Stomach (tissue), 4 donors: ENCODE results near the gene PDIA4.

Experiments used
- POLR2A ChIP-seq, 4 donors: fragments of 450-650 bp; IDR thresholded peaks; one replicate each; pipeline ENCODE4 v1.6.1; 2016; ENCODE audit warnings: antibody characterized with exemption in 4 of 4, control low read depth in 2 of 4, mild to moderate bottlenecking in 1 of 4, moderate library complexity in 1 of 4
- TF ChIP-seq, protein P1 (sequence below), 7 experiments: fragments of 450-650 bp in 4 of 7; fragments of 200-600 bp in 3 of 7; sonication (generic) in 3 of 7; IDR thresholded peaks; one replicate each; pipeline ENCODE4 v1.5.1; 2016 to 2019; ENCODE audit warnings: antibody characterized with exemption in 7 of 7, control low read depth in 2 of 7, mild to moderate bottlenecking in 1 of 7

- TF ChIP-seq POLR2A (IDR thresholded peaks at IDR 0.05): no peak
- TF ChIP-seq, protein P1, sequence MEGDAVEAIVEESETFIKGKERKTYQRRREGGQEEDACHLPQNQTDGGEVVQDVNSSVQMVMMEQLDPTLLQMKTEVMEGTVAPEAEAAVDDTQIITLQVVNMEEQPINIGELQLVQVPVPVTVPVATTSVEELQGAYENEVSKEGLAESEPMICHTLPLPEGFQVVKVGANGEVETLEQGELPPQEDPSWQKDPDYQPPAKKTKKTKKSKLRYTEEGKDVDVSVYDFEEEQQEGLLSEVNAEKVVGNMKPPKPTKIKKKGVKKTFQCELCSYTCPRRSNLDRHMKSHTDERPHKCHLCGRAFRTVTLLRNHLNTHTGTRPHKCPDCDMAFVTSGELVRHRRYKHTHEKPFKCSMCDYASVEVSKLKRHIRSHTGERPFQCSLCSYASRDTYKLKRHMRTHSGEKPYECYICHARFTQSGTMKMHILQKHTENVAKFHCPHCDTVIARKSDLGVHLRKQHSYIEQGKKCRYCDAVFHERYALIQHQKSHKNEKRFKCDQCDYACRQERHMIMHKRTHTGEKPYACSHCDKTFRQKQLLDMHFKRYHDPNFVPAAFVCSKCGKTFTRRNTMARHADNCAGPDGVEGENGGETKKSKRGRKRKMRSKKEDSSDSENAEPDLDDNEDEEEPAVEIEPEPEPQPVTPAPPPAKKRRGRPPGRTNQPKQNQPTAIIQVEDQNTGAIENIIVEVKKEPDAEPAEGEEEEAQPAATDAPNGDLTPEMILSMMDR (IDR thresholded peaks at IDR 0.05): no peak
Measured at GRCh38 chr7:148975896-148976295, 52.4 kb downstream of the PDIA4 start.
